Transverse colon (tissue), 4 donors: Measurements from ENCODE around the gene SEMA3A. TPM values are rescaled to one million over a fixed set of nuclear protein-coding genes. Genes with fewer than 3 reads are reported as not detected.

Experiments
- DNase-seq: peaks from one replicate; pipeline ENCODE4 v3.0.0-alpha.2; 2019
- H3K27ac ChIP-seq, 4 donors: fragments of 200-600 bp; sonication (generic); 2 replicates each; pipeline ENCODE4 v1.5.1; 2016 to 2018; ENCODE audit warnings: inconsistent platforms in 4 of 4
- H3K27me3 ChIP-seq: fragments of 200-600 bp; sonication (generic); 2 replicates; pipeline ENCODE4 v1.5.1; 2017; ENCODE audit warnings: inconsistent platforms
- H3K36me3 ChIP-seq, 4 donors: fragments of 200-600 bp; sonication (generic); 2 replicates each; pipeline ENCODE4 v1.5.1; 2017 to 2019; ENCODE audit warnings: inconsistent platforms in 4 of 4
- H3K4me1 ChIP-seq, 4 donors: fragments of 200-600 bp; sonication (generic); 2 replicates each; pipeline ENCODE4 v1.5.1; 2017 to 2020; ENCODE audit warnings: inconsistent platforms in 4 of 4
- H3K4me3 ChIP-seq, 4 donors: fragments of 200-600 bp; sonication (generic); 1 replicate in 1 of 4; 2 replicates in 3 of 4; pipeline versions ENCODE4 v1.5.1 to v1.6.1; 2017 to 2019; ENCODE audit warnings: inconsistent platforms in 4 of 4
- H3K9me3 ChIP-seq, 2 donors: fragments of 200-600 bp; sonication (generic); 2 replicates each; pipeline ENCODE4 v1.5.1; 2017 to 2019; ENCODE audit warnings: inconsistent platforms in 2 of 2
- EP300 ChIP-seq: sonication (generic); formaldehyde crosslinking; IDR thresholded peaks from one replicate; pipeline ENCODE4 v1.6.1; 2017; ENCODE audit warnings: antibody characterized with exemption, low read depth
- POLR2A ChIP-seq: fragments of 450-650 bp; IDR thresholded peaks from one replicate; pipeline ENCODE4 v1.6.1; 2016; ENCODE audit warnings: antibody characterized with exemption, mild to moderate bottlenecking, moderate library complexity
- POLR2AphosphoS5 ChIP-seq, 3 donors: sonication (generic); formaldehyde crosslinking; IDR thresholded peaks; one replicate each; pipeline ENCODE4 v1.6.1; 2016; ENCODE audit warnings: antibody characterized with exemption in 3 of 3
- WGBS, 2 donors: methylation state at CpG; one replicate each; pipeline ENCODE4 v1.1.5; 2018; ENCODE audit warnings: low coverage in 1 of 2; 5-methylcytosine and 5-hydroxymethylcytosine counted together
- in situ Hi-C, 4 donors: fragments of 200-750 bp; cut with MboI; loops; one replicate each; pipeline versions ENCODE4 v1.15.0 to v1.15.1; 2017; ENCODE audit warnings: low sequenced_read_pairs in 3 of 4, low pct_ligation_motif_present in 1 of 4, low pct_unique_long_range_greater_than_20kb in 1 of 4
- intact Hi-C: fragments of 100-400 bp; cut with DNase I; formaldehyde crosslinking; loops from one replicate; pipeline ENCODE4 v1.15.1; 2023; ENCODE audit warnings: low total_unique reads
- total RNA-seq, 4 donors: library from RNA; depleted of rRNA; stranded (reverse); fragments of >200 nt; gene quantifications; one replicate each; pipeline ENCODE4 v1.1.0, GENCODE V29; 2016
- TF ChIP-seq, protein P1 (sequence below), 5 experiments: fragments of 200-600 bp in 3 of 5; fragments of 450-650 bp in 2 of 5; sonication (generic) in 3 of 5; IDR thresholded peaks; 1 replicate in 2 of 5; 2 replicates in 3 of 5; pipeline ENCODE4 v1.5.1; 2016 to 2017; ENCODE audit warnings: antibody characterized with exemption in 5 of 5, inconsistent platforms in 3 of 5, mild to moderate bottlenecking in 2 of 5, moderate library complexity in 1 of 5

SEMA3A gene
- total RNA-seq, 4 donors from 2014 or later = 1.00 to 8.3 (median 4.7) TPM

- Histone ChIP-seq H3K9me3 (no peaks in the 10 kb centered on the region), H3K4me1 (peaks cover 0 to 30% (median 7%) of the 10 kb centered on the region in 4 donors), H3K27me3 (no peaks in the 10 kb centered on the region), H3K4me3 (no peak overlapping the region), H3K36me3 (no peaks in the 10 kb centered on the region), H3K27ac (peak overlapping the region in 1 of 4 donors; percentile 14)
- intact Hi-C loops = no loop called here
- peak; percentile 19 for DNase-seq
- in situ Hi-C loops = no loop called here
- 42 to 44% methylated on average over 3 to 5 of the region's 5 CpGs for WGBS, 2 donors
- no peak for TF ChIP-seq EP300
- no peak for TF ChIP-seq POLR2A
- TF ChIP-seq, protein P1, sequence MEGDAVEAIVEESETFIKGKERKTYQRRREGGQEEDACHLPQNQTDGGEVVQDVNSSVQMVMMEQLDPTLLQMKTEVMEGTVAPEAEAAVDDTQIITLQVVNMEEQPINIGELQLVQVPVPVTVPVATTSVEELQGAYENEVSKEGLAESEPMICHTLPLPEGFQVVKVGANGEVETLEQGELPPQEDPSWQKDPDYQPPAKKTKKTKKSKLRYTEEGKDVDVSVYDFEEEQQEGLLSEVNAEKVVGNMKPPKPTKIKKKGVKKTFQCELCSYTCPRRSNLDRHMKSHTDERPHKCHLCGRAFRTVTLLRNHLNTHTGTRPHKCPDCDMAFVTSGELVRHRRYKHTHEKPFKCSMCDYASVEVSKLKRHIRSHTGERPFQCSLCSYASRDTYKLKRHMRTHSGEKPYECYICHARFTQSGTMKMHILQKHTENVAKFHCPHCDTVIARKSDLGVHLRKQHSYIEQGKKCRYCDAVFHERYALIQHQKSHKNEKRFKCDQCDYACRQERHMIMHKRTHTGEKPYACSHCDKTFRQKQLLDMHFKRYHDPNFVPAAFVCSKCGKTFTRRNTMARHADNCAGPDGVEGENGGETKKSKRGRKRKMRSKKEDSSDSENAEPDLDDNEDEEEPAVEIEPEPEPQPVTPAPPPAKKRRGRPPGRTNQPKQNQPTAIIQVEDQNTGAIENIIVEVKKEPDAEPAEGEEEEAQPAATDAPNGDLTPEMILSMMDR (IDR thresholded peaks at IDR 0.05) = no peak
- TF ChIP-seq POLR2AphosphoS5 (IDR thresholded peaks at IDR 0.05) = peak in 2 of 3 donors; percentile 26 to 42
These were observed 171.8 kb downstream of the SEMA3A start for GRCh38 chr7:84022684-84023308.

DNA sequence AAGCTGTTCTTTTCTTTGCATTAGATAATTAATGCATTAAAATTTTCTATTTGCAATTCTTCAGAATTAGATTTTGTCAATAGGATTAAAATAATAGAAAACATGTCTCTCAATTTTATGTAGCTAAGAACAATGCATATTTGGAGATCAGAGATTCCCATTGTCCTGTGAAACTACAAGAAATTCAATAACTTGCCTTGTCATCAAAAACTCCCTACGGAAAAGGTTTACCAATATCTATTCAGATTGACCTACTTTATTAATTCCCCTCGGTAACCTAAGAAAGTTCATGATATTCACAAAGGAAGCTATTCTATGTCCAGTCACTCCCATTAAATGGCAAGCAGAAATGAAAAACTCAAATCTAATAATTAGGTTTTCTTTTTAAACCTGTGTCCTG is 172.6 kb downstream of the SEMA3A start:
- H3K36me3 ChIP-seq = no peaks in the 10 kb centered on the region
- TF ChIP-seq POLR2A (no peak), EP300 (no peak), POLR2AphosphoS5 (IDR thresholded peaks at IDR 0.05) (no peak)
- no peak for DNase-seq
- no peak overlapping the region for H3K4me3 ChIP-seq
- H3K4me1 ChIP-seq = peaks cover 0 to 30% (median 7%) of the 10 kb centered on the region in 4 donors
- WGBS, 2 donors = 55 to 73% methylated on average over 2 of the region's 2 CpGs
- no peaks in the 10 kb centered on the region for H3K27me3 ChIP-seq
- no peaks in the 10 kb centered on the region for H3K9me3 ChIP-seq
- in situ Hi-C loops (no loop called here), intact Hi-C loops (no loop called here)
- no peak overlapping the region for H3K27ac ChIP-seq

GRCh38 chr7:84021292-84021908 is 173.2 kb downstream of the SEMA3A start:
- intact Hi-C loops = no loop called here
- no peak for DNase-seq
- Histone ChIP-seq H3K9me3 (no peaks in the 10 kb centered on the region), H3K36me3 (no peaks in the 10 kb centered on the region), H3K27ac (no peak overlapping the region), H3K27me3 (no peaks in the 10 kb centered on the region), H3K4me3 (no peak overlapping the region), H3K4me1 (peaks cover 0 to 30% (median 7%) of the 10 kb centered on the region in 4 donors)
- WGBS, 2 donors = 55 to 69% methylated on average over 4 to 6 of the region's 6 CpGs
- in situ Hi-C loops = no loop called here
- TF ChIP-seq POLR2AphosphoS5 (IDR thresholded peaks at IDR 0.05) (no peak), POLR2A (no peak)

GRCh38 chr7:84017651-84018050 is 176.9 kb downstream of the SEMA3A start:
- in situ Hi-C loops = no loop called here
- 65 to 66% methylated on average over 2 of the region's 2 CpGs for WGBS, 2 donors

More at GRCh38 chr7:84017651-84018050, 176.9 kb downstream of the SEMA3A start:
- no peak for DNase-seq
- no peaks in the 10 kb centered on the region for H3K27me3 ChIP-seq
- peaks cover 0 to 14% (median 0%) of the 10 kb centered on the region in 4 donors for H3K4me1 ChIP-seq
- H3K27ac ChIP-seq = no peak overlapping the region
- no peaks in the 10 kb centered on the region for H3K9me3 ChIP-seq
- intact Hi-C loops = no loop called here
- no peaks in the 10 kb centered on the region for H3K36me3 ChIP-seq
- no peak overlapping the region for H3K4me3 ChIP-seq
- no peak for TF ChIP-seq POLR2A
- TF ChIP-seq, protein P1 (IDR thresholded peaks at IDR 0.05) = no peak
- no peak for TF ChIP-seq EP300
- no peak for TF ChIP-seq POLR2AphosphoS5 (IDR thresholded peaks at IDR 0.05)
